GM18873 (cell line): Measurements from ENCODE around the gene VAX1.
"Not testable (repeated sequence)": the region's sequence is repeated elsewhere in the genome, so short reads cannot be mapped to it uniquely, and the experiment has no call there.

ENCODE experiments used
- ATAC-seq: cut with Tn5 transposase; IDR thresholded peaks from one replicate; pipeline ENCODE4 v1.9.1; 2021; ENCODE audit warnings: mild to moderate bottlenecking, moderate library complexity, moderate number of reproducible peaks; ENCODE audit not compliant: unreplicated experiment, low FRiP score

Gene VAX1

DNA sequence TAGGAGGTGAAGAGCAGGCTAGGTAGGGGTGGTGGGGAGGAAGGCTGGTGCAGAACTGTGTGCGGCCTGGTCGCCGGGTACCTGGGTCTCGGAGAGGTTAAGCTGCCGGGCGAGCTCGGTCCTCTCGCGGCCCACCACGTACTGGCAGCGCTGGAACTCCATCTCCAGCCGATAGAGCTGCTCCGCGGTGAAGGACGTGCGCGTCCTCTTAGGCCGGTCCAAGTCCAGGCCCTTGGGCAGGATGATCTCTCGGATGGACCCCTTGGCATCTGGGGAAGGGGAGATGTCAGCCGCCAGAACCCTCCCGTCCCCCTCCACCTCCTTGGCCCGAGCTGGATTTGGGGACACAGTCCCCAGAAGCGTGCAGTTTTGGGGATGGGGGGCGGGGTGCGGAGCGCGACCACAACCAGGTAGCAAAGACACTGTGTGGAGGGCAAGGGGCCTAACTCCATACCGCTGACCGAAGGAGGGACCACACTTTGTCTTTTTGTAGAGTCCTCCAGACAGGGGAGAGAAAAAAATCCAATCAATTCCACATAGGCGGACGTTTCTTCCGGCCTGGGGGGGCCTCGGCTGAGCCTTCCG, 1.6 kb downstream of the VAX1 start:
- ATAC-seq, result no peak

DNA sequence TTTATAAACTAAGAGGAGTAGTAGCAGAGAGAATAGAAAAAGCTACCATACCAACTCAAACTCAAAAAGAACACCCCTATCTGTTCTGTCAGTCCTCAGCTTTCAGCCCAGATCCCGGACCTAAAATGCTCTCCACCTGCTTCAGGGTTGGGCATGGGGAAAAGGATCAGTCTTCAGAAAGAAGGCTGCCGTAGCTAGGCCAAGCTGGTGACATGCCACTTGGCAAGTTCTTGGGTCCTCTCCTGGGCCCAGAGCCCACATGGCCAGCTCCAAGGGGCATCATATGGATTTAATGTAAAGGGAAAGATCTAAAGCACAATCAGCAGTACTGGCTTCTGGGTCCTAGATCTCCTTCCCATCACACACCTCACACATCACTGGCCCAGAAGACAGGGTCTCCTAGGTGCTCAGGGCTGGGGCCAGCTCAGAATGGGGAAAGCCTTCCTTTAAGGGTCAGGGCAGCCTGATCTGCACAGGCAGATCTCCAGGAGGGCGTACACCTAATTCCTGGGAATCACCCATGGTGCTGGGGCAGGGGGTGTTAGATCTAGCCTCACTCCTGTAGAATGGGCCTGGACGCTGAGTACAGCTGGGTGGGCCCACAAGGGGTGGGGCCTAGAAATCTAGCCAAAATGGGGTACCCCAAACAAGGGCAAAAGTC, 2.5 kb downstream of the VAX1 start:
- ATAC-seq, result no peak

DNA sequence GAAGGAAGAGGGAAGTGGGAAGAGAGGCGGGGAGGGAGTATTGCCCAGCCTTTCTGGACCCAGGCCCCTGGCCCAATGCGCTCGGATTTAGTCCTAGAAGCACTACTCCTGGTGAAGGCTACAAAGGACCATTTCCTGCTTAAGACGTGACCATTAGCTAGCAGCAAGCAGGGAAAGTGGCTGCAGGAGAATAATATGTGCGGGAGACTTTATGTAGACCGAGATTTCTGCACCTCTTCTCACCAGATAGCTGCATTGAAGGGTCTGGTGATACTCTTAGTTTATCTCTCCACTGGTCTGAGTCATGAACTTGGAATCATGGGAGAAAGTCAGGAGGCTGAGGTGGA, 3.1 kb downstream of the VAX1 start:
- no peak for ATAC-seq

DNA sequence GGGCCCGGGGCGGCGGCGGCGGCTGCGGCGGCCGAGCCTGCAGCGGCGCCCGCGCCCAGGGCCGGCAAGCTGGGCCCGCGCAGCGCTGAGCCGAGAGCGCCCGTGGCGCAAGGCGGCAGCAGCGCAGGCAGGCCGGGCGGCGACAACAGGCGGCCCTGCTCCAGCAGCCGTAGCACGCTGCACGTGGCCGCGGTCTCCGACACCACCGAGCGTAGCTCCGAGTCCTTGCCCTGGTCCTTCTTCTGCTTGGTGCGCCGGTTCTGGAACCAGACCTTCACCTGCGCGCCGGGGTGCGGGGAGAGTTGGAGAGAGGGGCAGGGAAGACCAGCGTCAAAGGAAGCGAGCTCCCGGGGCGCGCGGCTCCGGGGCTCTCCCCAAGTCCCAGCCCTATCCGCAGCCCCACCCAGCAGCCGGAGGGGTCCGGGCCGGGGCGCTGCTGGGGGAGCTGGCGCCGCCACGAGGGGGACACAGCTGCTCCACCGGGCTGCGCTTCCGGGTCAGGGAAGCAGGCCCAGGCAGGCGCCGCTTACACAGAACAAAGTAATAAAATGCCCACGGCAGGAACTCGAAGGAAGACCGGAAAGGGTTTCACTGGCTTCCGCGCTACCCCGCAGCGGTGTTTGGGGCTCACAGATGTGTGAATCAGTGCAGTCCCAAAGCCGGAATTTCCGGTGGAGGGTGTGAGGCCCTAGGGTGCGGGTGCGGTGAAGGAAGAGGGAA, 3.6 kb downstream of the VAX1 start:
- no peak for ATAC-seq

DNA sequence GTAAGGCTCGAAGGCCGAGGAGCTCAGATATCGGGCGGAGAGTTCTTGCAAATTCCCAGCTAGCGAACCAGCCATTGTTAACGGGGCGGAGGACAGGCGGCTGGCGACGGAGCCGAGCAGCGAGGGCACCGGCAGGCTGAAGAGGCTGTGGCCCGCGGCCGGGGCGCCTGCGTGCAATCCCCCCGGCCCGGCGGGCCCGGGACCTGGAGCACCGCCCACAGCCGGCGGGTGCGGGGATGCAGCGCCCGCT, 4.1 kb downstream of the VAX1 start:
- ATAC-seq, result no peak

DNA sequence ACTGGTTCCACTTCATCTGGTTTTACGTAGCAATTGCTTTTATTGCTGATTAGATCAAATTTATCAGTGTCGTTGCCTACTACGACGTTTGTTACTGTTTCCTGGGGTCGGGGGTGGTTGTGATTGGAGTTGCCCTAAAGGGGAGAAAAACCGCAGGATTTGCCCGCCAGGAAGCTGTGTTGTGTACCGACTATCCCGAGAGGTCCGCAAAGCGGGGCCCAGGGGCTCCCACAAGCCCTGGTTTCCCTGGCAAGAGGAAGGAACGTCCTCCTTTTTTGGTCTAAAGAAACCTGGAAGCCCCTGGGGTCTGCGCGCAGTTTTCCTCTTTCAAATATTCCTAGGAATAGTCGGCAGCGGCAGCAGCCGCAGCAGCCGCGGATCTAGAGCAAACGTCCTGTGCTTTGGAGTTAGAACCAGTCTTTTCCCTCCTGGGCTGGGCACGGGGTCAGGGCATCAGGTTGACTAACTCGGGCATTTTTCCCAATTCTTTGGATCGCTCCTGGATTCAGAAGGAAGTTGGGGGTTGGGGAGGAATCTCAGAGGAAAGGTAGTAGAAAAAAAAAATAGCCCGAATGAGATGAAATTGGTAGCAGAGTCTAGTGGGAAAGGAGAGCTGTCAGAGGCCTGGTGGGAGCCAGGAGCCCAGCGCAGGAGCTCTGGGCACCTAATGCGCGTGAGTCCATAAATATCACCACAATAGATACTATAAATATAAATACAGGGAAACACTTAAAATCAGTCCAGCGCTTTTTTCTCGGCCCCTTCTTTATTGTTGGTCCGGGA, 4.6 kb downstream of the VAX1 start:
- ATAC-seq, result no peak

DNA sequence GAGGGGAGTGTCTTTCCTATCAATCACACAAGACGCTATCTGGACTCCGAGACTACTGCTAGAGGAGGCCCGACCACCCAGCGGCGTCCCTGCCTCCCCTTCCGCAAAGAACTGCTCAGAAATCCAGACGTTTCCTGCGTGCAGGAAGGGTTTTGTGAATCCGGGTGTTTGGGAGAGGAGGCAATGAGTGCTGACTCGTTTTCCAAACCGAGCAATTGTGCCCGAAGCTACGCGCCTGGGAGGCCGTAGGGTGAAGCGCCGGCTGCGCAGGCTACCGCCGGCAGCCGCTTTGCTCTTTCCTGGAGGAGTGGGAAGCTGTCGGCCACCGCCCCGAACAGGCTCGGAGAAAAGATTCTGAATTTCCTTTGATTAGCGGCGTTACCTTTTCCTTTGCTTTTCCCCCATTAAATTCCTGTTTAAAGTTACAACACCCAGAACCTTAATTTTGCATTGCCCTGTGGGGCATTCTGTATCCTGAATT, 5.3 kb downstream of the VAX1 start:
- no peak for ATAC-seq

DNA sequence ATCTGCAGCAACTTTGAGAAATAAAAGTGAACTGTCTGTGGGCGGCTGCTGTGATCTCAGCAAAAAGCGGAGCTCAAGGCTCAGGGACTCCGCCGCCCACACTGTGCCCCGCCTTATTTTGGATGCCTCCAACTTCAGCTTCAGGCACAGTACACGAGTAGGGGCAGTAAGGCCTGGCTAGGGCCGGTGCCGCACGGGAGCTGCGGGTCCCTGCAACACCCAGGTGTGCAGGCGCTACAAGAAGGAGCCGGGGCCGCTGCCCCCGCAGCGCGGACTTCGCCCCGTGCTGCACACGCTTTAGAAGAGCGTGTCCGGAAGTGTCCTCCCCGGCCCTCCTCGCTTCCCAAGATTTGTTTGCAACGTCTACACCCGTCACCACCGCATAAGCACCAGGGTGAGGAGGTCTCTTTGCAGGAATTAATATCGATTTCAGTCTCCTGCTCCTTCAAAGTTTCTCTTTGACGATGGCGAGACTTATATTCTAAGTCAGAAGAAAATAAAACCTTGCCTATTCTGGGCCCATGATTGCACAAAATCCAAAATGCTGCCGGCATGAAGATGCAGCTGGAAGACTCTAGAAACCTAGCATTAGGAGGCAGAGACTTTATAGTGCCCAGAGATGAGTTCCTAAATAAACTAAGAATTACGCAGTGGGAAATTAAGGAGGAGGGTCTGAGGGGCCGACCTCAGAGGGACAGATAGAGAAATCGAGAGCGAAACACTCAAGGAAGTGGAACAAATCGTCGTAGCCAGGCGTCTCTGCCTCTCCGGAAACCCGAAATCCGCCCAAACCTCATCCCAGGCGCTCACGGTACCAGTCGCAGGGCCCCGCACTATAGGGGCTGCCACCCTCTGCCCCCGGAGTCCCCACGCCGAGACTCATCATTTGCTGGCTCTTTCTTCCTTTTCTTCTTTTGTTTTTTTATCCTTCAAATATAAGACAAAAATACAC, 6.4 kb downstream of the VAX1 start:
- ATAC-seq, result no peak

DNA sequence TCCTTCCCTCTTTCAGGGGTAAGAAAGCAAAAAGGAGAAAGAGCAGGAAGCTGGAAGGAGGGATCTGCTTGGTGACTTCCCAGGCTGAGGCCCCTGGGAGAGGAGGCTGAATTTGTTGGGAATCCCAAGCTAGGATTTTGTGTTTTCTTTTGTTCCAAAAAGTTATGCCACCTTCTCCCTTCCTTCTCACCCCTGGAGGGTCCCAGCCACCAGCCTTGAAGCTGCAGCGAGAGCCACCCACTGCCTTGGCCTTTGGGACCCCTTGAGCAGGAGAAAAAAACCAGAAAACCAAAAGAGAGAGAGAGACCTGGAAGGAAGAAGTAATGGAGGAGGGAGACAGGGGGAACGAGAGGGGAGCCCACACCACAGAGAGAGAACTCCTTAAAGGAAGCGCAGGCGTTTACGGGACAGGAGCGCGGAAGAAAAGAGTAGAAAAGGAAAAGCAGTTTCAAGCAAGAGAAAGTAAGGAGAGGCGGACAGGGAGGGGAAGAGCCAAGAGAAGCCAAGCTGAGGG, 7.2 kb downstream of the VAX1 start:
- ATAC-seq, result no peak

DNA sequence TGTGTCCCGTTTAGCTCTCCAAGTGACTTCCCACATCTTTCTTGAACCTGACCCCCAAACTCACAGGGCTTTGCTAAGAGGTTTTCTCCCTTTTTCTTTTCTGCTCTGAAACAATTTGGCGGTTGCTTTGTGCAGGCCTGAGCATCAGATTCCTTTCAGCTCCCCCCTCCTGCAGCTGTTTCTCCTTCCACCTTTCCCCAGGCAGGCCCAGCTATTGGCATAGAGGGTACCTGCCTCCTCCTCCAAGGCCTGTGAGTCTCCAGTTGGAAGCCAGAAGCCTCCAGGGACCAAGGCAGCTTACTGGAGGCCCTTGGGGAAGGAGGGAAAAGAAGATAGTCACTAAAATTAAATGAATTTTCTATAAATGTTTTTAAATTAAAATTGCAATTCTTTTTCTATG, 7.7 kb downstream of the VAX1 start:
- no peak for ATAC-seq

DNA sequence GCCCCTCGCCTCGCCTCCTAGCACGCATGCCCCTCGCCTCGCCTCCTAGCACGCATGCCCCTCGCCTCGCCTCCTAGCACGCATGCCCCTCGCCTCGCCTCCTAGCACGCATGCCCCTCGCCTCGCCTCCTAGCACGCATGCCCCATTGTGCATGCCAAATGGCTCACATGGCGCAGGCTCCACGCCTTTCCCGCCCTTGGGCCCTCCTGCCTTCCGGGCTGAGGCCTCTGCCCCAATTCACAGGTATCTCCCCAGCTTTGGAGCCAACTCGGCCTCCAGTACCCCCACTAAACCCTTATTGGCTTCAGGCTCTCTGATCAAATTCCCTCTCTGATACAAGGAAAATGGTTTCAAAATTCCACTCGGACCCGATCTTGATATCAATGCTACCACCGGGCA, 11.4 kb downstream of the VAX1 start:
- not testable (repeated sequence) for ATAC-seq

DNA sequence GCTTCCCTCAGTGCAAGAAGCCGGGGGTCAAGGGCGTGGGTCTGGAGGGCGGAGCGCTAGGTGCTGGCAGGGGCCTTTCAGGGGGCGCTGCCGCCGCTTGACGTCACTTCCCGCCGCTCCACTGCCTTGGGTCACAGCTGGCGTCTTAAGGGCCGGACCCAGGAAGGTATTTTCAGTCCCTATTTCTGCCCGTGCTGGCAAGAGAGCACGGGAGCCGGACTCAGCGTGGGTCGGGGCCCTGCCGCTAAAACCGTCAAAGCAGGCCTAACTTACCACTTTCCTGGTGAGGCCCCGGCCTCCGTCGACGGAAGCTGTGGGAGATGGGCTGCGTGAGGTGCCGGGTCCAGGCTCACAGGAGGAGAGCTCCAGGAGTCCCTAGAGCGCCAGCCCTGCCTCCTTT, 12.0 kb downstream of the VAX1 start:
- no peak for ATAC-seq

DNA sequence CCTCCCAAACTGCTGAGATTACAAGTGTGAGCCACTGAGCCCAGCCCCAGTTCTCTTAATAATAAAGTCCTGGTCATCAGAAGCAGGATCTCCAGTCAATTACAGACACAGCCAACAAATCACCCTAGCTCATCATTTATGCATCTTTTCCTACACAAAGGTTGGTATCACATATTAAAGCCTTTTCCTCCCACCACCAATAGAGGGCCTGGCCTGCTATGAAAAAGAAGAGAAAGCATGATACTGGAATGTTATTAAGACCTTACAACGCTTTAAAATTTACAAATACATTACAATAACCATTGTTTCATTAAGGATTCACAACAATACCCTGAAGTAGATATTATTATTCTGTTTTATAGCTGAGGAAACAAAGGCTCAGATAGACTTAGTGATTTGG, 25.9 kb downstream of the VAX1 start:
- no peak for ATAC-seq

DNA sequence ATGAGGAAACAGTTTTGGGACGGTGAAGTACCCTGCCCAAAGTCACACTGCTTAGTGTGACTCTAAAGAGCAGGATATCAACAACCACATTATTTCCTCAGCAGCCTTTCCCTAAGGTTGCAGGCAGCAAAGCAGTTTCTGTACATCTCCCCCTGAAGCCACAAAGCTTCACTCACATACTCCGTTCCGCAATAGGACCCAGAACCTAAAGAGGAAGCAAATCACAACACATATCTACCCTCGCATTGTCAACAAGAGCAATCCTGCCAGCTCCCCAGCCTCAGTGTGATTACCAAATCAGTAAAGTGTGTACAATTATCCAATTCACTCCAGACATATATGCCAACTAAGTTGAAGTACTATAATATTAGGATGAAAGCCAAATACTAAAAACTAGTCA, 30.8 kb downstream of the VAX1 start:
- no peak for ATAC-seq

DNA sequence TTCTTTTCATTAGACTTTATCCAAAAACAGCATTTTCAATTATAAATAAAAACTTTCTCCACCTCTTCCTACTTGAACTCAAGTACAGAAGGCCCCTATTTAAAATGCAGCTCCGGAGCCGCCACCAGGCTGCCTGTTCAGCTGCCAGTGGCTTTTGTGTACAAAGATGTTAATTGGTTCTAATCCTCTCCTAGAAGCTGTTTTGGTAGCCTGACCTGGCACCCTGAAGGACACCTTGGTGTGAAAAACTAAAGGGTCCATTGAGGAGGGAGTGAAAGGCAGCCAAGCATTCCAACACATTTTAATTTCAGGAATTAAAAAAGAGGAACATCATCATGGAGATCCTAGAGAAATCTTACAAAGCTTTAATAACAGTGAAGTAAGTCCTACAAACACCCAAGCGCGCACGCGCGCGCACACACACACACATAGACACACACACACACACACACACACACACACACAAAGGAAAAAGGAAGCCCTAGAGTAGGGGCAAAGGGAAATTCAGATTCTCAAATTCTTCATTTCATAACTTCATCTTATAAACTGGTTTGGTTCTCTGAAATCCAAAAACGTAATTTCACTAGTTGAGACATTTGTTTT, 41.4 kb downstream of the VAX1 start:
- no peak for ATAC-seq

DNA sequence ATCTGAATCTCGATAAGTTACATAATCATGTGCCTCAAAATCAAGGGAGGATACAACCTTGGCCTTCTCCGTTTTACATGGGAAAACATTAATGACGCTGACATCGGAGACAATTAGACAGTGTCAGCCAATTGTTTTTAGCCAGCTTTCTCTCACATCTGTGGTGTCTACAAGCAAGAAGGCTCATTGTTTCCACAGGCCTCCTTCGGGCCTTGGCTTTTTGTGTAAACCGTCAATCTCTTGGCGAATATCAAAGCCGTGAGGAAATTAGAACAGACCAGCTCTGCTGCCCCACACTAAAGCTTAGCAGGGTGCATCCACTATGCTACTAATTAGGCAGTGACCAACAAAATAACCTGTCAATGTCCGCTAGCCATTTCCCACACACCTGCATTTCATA, 43.2 kb downstream of the VAX1 start:
- ATAC-seq, result no peak

DNA sequence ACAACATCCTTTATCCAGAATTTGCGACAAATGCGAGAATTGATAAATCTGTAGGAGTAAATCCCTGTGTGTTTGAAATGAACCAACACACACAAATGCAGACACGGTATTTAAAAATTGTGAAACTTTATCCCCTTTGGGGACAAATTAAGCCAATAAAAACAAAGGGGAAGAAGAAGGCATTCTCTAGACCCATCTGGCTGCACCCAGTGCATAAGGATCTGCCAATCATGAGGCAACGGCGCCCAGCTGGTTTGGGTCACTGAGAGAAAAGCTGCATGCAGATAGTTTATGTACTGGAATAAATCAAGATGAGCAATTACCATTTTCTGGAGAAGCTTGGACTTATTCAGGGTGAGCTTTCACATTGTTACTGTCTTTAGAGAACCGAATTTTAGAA, 45.7 kb downstream of the VAX1 start:
- ATAC-seq, result no peak

DNA sequence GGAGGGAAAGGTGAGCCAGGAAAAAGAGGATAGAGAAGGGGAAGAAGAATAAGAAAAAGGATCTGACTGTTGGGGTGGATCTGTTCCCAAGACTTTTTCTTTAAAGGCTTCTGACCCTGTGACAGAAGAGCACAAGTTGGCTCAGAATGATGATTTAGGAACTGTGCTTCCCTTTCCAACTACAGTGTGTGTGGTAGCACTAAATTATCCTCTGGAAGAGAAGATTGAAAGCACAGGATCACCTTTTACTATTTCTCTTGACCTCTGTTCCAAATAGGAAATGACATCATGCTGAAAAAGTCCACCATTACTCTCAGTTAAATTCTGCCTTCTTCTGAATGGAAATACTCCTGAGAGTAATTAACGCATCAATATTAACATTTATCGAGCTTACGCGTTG, 47.2 kb downstream of the VAX1 start:
- no peak for ATAC-seq

DNA sequence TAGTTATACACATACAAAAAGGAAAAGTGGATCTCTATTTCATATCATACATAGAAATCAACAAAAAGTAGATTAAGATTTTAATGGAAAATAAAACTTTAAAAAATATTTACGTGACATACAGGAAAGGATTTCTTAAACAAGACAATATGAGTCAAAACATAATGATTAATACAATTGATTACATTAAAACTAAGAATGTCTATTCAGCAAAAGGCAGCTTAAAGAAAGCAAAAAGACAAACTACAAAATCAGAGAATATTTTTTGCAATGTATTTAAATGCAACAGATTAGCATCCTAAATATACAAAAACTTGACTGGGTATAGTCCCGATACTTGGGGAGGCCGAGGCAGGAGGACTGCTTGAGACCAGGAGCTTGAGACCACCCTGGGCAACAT, 50.5 kb downstream of the VAX1 start:
- ATAC-seq, result no peak

DNA sequence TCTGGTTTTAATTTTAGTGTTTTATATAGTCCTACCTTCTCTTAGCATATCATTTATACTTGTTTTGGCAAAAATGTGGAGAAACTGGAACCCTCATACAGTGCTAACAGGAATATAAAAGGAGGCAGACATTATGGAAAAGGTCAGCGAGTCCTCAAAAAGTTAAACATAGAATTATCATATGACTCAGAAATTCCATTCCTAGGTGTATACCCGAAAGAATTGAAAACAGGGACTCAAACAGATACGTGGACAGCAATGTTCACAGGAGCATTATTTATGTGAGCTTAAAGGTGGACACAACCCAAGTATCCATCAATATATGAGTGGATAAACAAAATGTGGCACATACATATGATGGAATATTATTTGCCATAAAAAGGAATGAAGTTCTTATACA, 51.5 kb downstream of the VAX1 start:
- no peak for ATAC-seq
